Activated CD8-positive, alpha-beta memory T cell treated with anti-CD3 and anti-CD28 coated beads for 24 hours (primary cell): ENCODE measurements around the gene ZNF324B.
"Not testable (repeated sequence)": the region's sequence is repeated elsewhere in the genome, so short reads cannot be mapped to it uniquely, and the experiment has no call there.

ENCODE experiments used
- DNase-seq: peaks from one replicate; pipeline ENCODE4 v3.0.0-alpha.2; 2020

The ZNF324B gene

GRCh38 chr19:58482372-58482771, 30.9 kb downstream of the ZNF324B start:
- no peak for DNase-seq

GRCh38 chr19:58483776-58484175, 32.4 kb downstream of the ZNF324B start:
- no peak for DNase-seq

GRCh38 chr19:58484349-58484748, 32.9 kb downstream of the ZNF324B start:
- not testable (repeated sequence) for DNase-seq

- DNase-seq, result no peak
These were observed 40.0 kb downstream of the ZNF324B start for GRCh38 chr19:58491393-58491792.

GRCh38 chr19:58492265-58492664, 40.8 kb downstream of the ZNF324B start:
- DNase-seq, result no peak

- no peak for DNase-seq
These were observed 46.3 kb downstream of the ZNF324B start for GRCh38 chr19:58497634-58498170.

GRCh38 chr19:58498316-58499020, 47.0 kb downstream of the ZNF324B start:
- no peak for DNase-seq

GRCh38 chr19:58499021-58499927, 47.9 kb downstream of the ZNF324B start:
- peak; percentile 99 for DNase-seq

- no peak for DNase-seq
These were observed 48.8 kb downstream of the ZNF324B start for GRCh38 chr19:58500242-58500641.
